Prostate gland (tissue), 2 donors: ENCODE measurements around the gene RNF213.

Experiments
- POLR2AphosphoS5 ChIP-seq: sonication (generic); formaldehyde crosslinking; IDR thresholded peaks from one replicate; pipeline ENCODE4 v1.6.1; 2017; ENCODE audit warnings: antibody characterized with exemption
- TF ChIP-seq, protein P1 (sequence below), 4 experiments: fragments of 200-600 bp in 2 of 4; fragments of 450-650 bp in 2 of 4; sonication (generic) in 2 of 4; IDR thresholded peaks; 1 replicate in 3 of 4; 2 replicates in 1 of 4; pipeline ENCODE4 v1.5.1; 2016 to 2019; ENCODE audit warnings: antibody characterized with exemption in 4 of 4, mild to moderate bottlenecking in 2 of 4, moderate library complexity in 2 of 4

DNA sequence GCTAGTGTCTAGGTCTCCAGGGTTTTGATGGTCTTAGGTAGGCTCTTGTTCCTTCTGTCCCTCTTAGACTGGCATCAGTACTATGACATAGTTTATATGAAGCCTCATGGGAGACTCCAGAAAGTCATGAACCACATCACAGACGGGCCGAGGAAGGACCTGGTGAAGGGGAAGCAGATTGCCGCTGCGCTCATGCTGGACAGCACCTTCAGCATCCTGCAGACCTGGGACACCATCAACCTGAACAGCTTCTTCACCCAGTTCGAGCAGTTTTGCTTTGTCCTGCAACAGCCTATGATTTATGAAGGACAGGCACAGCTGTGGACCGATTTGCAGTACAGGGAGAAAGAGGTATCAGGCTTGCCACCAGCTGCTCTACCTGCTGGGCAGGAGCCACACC, 34.0 kb downstream of the RNF213 start:
- TF ChIP-seq, protein P1, sequence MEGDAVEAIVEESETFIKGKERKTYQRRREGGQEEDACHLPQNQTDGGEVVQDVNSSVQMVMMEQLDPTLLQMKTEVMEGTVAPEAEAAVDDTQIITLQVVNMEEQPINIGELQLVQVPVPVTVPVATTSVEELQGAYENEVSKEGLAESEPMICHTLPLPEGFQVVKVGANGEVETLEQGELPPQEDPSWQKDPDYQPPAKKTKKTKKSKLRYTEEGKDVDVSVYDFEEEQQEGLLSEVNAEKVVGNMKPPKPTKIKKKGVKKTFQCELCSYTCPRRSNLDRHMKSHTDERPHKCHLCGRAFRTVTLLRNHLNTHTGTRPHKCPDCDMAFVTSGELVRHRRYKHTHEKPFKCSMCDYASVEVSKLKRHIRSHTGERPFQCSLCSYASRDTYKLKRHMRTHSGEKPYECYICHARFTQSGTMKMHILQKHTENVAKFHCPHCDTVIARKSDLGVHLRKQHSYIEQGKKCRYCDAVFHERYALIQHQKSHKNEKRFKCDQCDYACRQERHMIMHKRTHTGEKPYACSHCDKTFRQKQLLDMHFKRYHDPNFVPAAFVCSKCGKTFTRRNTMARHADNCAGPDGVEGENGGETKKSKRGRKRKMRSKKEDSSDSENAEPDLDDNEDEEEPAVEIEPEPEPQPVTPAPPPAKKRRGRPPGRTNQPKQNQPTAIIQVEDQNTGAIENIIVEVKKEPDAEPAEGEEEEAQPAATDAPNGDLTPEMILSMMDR (IDR thresholded peaks at IDR 0.05), result no peak
- TF ChIP-seq POLR2AphosphoS5, result no peak
